ENCODE data around the gene PRIM2.
"Not testable (repeated sequence)": the region's sequence is repeated elsewhere in the genome, so short reads cannot be mapped to it uniquely, and the experiment has no call there.

Gene PRIM2

GRCh38 chr6:57342148-57342669, 24.8 kb downstream of the PRIM2 start (continued):
- no peak for TF ChIP-seq ZNF530 (tag by site-specific recombination; IDR thresholded peaks at IDR 0.05; ENCODE audit: low read depth)
- TF ChIP-seq PBX3 (CRISPR knock-in tag; IDR thresholded peaks at IDR 0.05) = no peak
- TF ChIP-seq ZNF140 (tag by site-specific recombination; IDR thresholded peaks at IDR 0.05) = no peak

GRCh38 chr6:57343342-57343741, 25.9 kb downstream of the PRIM2 start:
- CTCF ChIA-PET; H3K27ac ChIP-seq (ENCODE audit: extremely low read depth, low read depth, low read length); H3K9me3 ChIP-seq (ENCODE audit: control insufficient read depth, insufficient read depth, low read depth, low read length); H3K36me3 ChIP-seq (ENCODE audit: control insufficient read depth in 2 of 2, insufficient read depth in 1 of 2, low read length in 2 of 2); H3K4me1 ChIP-seq (ENCODE audit: control insufficient read depth, insufficient read depth, low read length); H3K4me3 ChIP-seq (ENCODE audit: low read depth, low read length); POLR2A ChIA-PET: not testable (repeated sequence)

- H3K27ac ChIP-seq (ENCODE audit: extremely low read depth, low read depth, low read length); H3K9me3 ChIP-seq (ENCODE audit: control insufficient read depth, insufficient read depth, low read depth, low read length); H3K4me1 ChIP-seq (ENCODE audit: control insufficient read depth, insufficient read depth, low read length); CTCF ChIA-PET; H3K36me3 ChIP-seq (ENCODE audit: control insufficient read depth in 2 of 2, insufficient read depth in 1 of 2, low read length in 2 of 2); H3K4me3 ChIP-seq (ENCODE audit: low read depth, low read length): not testable (repeated sequence)
- POLR2A ChIA-PET = interaction anchor here (0.6 kb wide), 1 partner anchor 603 kb away, joined by 4 read pairs; no protein-coding TSS in a partner anchor
Measured at GRCh38 chr6:57346715-57347114, 29.3 kb downstream of the PRIM2 start.

- H3K36me3 ChIP-seq (ENCODE audit: control insufficient read depth in 2 of 2, insufficient read depth in 1 of 2, low read length in 2 of 2); CTCF ChIA-PET; H3K27ac ChIP-seq (ENCODE audit: extremely low read depth, low read depth, low read length); H3K4me1 ChIP-seq (ENCODE audit: control insufficient read depth, insufficient read depth, low read length); POLR2A ChIA-PET; H3K9me3 ChIP-seq (ENCODE audit: control insufficient read depth, insufficient read depth, low read depth, low read length); H3K4me3 ChIP-seq (ENCODE audit: low read depth, low read length): not testable (repeated sequence)
Measured at GRCh38 chr6:57347597-57347996, 30.2 kb downstream of the PRIM2 start.

GRCh38 chr6:57350443-57350842, 33.0 kb downstream of the PRIM2 start:
- CTCF ChIA-PET; H3K27ac ChIP-seq (ENCODE audit: extremely low read depth, low read depth, low read length): not testable (repeated sequence)

GRCh38 chr6:57352596-57352995, 35.2 kb downstream of the PRIM2 start:
- H3K9me3 ChIP-seq (ENCODE audit: control insufficient read depth, insufficient read depth, low read depth, low read length); POLR2A ChIA-PET; H3K36me3 ChIP-seq (ENCODE audit: control insufficient read depth in 2 of 2, insufficient read depth in 1 of 2, low read length in 2 of 2); H3K27ac ChIP-seq (ENCODE audit: extremely low read depth, low read depth, low read length); H3K4me1 ChIP-seq (ENCODE audit: control insufficient read depth, insufficient read depth, low read length); CTCF ChIA-PET; H3K4me3 ChIP-seq (ENCODE audit: low read depth, low read length): not testable (repeated sequence)

More at GRCh38 chr6:57350443-57350842, 33.0 kb downstream of the PRIM2 start:
- H3K36me3 ChIP-seq (ENCODE audit: control insufficient read depth in 2 of 2, insufficient read depth in 1 of 2, low read length in 2 of 2); H3K4me3 ChIP-seq (ENCODE audit: low read depth, low read length); POLR2A ChIA-PET; H3K9me3 ChIP-seq (ENCODE audit: control insufficient read depth, insufficient read depth, low read depth, low read length); H3K4me1 ChIP-seq (ENCODE audit: control insufficient read depth, insufficient read depth, low read length): not testable (repeated sequence)

- H3K9me3 ChIP-seq (ENCODE audit: control insufficient read depth, insufficient read depth, low read depth, low read length); CTCF ChIA-PET; H3K27ac ChIP-seq (ENCODE audit: extremely low read depth, low read depth, low read length); POLR2A ChIA-PET; H3K4me3 ChIP-seq (ENCODE audit: low read depth, low read length); H3K4me1 ChIP-seq (ENCODE audit: control insufficient read depth, insufficient read depth, low read length); H3K36me3 ChIP-seq (ENCODE audit: control insufficient read depth in 2 of 2, insufficient read depth in 1 of 2, low read length in 2 of 2): not testable (repeated sequence)
Measured at GRCh38 chr6:57358319-57358718, 40.9 kb downstream of the PRIM2 start.

GRCh38 chr6:57359766-57360165, 42.3 kb downstream of the PRIM2 start:
- H3K27ac ChIP-seq (ENCODE audit: extremely low read depth, low read depth, low read length); POLR2A ChIA-PET; CTCF ChIA-PET; H3K4me1 ChIP-seq (ENCODE audit: control insufficient read depth, insufficient read depth, low read length); H3K36me3 ChIP-seq (ENCODE audit: control insufficient read depth in 2 of 2, insufficient read depth in 1 of 2, low read length in 2 of 2); H3K9me3 ChIP-seq (ENCODE audit: control insufficient read depth, insufficient read depth, low read depth, low read length); H3K4me3 ChIP-seq (ENCODE audit: low read depth, low read length): not testable (repeated sequence)

- POLR2A ChIA-PET; H3K4me3 ChIP-seq (ENCODE audit: low read depth, low read length); CTCF ChIA-PET; H3K36me3 ChIP-seq (ENCODE audit: control insufficient read depth in 2 of 2, insufficient read depth in 1 of 2, low read length in 2 of 2); H3K9me3 ChIP-seq (ENCODE audit: control insufficient read depth, insufficient read depth, low read depth, low read length); H3K27ac ChIP-seq (ENCODE audit: extremely low read depth, low read depth, low read length); H3K4me1 ChIP-seq (ENCODE audit: control insufficient read depth, insufficient read depth, low read length): not testable (repeated sequence)
Measured at GRCh38 chr6:57362340-57362739, 44.9 kb downstream of the PRIM2 start.

GRCh38 chr6:57365076-57365583, 47.7 kb downstream of the PRIM2 start:
- H3K4me1 ChIP-seq (ENCODE audit: control insufficient read depth, insufficient read depth, low read length); CTCF ChIA-PET; H3K4me3 ChIP-seq (ENCODE audit: low read depth, low read length); H3K27ac ChIP-seq (ENCODE audit: extremely low read depth, low read depth, low read length); H3K9me3 ChIP-seq (ENCODE audit: control insufficient read depth, insufficient read depth, low read depth, low read length); H3K36me3 ChIP-seq (ENCODE audit: control insufficient read depth in 2 of 2, insufficient read depth in 1 of 2, low read length in 2 of 2); POLR2A ChIA-PET: not testable (repeated sequence)

GRCh38 chr6:57368965-57369731, 51.7 kb downstream of the PRIM2 start:
- H3K27ac ChIP-seq (ENCODE audit: extremely low read depth, low read depth, low read length); POLR2A ChIA-PET; H3K36me3 ChIP-seq (ENCODE audit: control insufficient read depth in 2 of 2, insufficient read depth in 1 of 2, low read length in 2 of 2); H3K9me3 ChIP-seq (ENCODE audit: control insufficient read depth, insufficient read depth, low read depth, low read length); H3K4me3 ChIP-seq (ENCODE audit: low read depth, low read length); H3K4me1 ChIP-seq (ENCODE audit: control insufficient read depth, insufficient read depth, low read length); CTCF ChIA-PET: not testable (repeated sequence)

All from HEK293 (cell line).